ENCODE results near the gene TLE2. TPM values are rescaled to one million over a fixed set of nuclear protein-coding genes. Genes with fewer than 3 reads are reported as not detected.
"Not testable (repeated sequence)": the region's sequence is repeated elsewhere in the genome, so short reads cannot be mapped to it uniquely, and the experiment has no call there.

The TLE2 gene
- total RNA-seq, 2 donors from 2014 or later, result 46.7 to 154 TPM

DNA sequence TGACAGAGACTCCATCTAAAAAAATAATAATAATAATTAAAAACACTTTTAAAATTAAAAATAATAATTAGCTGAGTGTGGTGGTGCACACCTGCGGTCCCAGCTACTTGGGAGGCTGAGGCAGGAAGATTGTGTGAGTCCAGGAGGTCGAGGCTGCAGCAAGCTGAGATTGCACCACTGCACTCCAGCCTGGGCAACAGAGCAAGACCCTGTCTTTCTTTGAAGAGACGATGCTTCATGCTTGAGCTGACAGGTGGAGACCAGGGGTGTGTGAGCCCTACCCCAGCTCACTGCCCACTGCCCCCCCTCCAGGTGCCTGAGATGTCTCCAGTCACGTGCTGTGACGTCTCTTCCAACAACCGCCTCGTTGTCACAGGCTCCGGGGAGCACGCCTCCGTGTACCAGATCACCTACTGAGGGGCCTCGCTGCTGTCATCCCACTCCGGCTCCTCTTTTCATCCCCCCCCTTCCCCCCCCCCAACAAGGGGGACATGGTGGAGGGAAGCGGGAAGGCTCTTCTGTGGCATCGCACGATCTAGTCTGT is 34.4 kb downstream of the TLE2 start:
- Histone ChIP-seq H3K9me3 (no peaks in the 10 kb centered on the region), H3K27me3 (replicated peaks; ENCODE audit: insufficient read depth) (no peaks in the 10 kb centered on the region), H3K36me3 (no peaks in the 10 kb centered on the region), H3K4me1 (ENCODE audit: control insufficient read depth in 1 of 2, low read depth in 2 of 2) (no peaks in the 10 kb centered on the region), H3K27ac (no peak overlapping the region), H3K4me3 (no peak overlapping the region)
- DNase-seq (ENCODE audit: low spot score), result no peak
- TF ChIP-seq CTCF (IDR thresholded peaks at IDR 0.05), result no peak
- ATAC-seq (ENCODE audit: insufficient number of reproducible peaks, low FRiP score, low read depth), result no peak

GRCh38 chr19:2993579-2993978 is 35.5 kb downstream of the TLE2 start:
- TF ChIP-seq CTCF (IDR thresholded peaks at IDR 0.05), result no peak

GRCh38 chr19:2992958-2993357 is 36.1 kb downstream of the TLE2 start:
- Histone ChIP-seq H3K9me3 (no peaks in the 10 kb centered on the region), H3K4me1 (ENCODE audit: control insufficient read depth in 1 of 2, low read depth in 2 of 2) (no peaks in the 10 kb centered on the region), H3K27me3 (replicated peaks; ENCODE audit: insufficient read depth) (no peaks in the 10 kb centered on the region), H3K27ac (no peak overlapping the region), H3K4me3 (no peak overlapping the region), H3K36me3 (no peaks in the 10 kb centered on the region)
- TF ChIP-seq CTCF (IDR thresholded peaks at IDR 0.05), result no peak
- DNase-seq (ENCODE audit: low spot score) (no peak), ATAC-seq (ENCODE audit: insufficient number of reproducible peaks, low FRiP score, low read depth) (no peak)

More at GRCh38 chr19:2993579-2993978, 35.5 kb downstream of the TLE2 start:
- H3K36me3 ChIP-seq, result no peaks in the 10 kb centered on the region
- ATAC-seq (ENCODE audit: insufficient number of reproducible peaks, low FRiP score, low read depth) (no peak), DNase-seq (ENCODE audit: low spot score) (no peak)
- H3K27ac ChIP-seq, result no peak overlapping the region
- no peaks in the 10 kb centered on the region for H3K9me3 ChIP-seq
- no peak overlapping the region for H3K4me3 ChIP-seq
- H3K4me1 ChIP-seq (ENCODE audit: control insufficient read depth in 1 of 2, low read depth in 2 of 2), result no peaks in the 10 kb centered on the region
- no peaks in the 10 kb centered on the region for H3K27me3 ChIP-seq (replicated peaks; ENCODE audit: insufficient read depth)

GRCh38 chr19:2992333-2992732 is 36.7 kb downstream of the TLE2 start:
- ATAC-seq (ENCODE audit: insufficient number of reproducible peaks, low FRiP score, low read depth); H3K27me3 ChIP-seq (replicated peaks; ENCODE audit: insufficient read depth); H3K4me3 ChIP-seq; H3K9me3 ChIP-seq; H3K4me1 ChIP-seq (ENCODE audit: control insufficient read depth in 1 of 2, low read depth in 2 of 2); DNase-seq (ENCODE audit: low spot score); H3K27ac ChIP-seq; H3K36me3 ChIP-seq: not testable (repeated sequence)

- Histone ChIP-seq H3K36me3 (no peaks in the 10 kb centered on the region), H3K4me3 (no peak overlapping the region), H3K4me1 (ENCODE audit: control insufficient read depth in 1 of 2, low read depth in 2 of 2) (peaks cover 0 to 6% of the 10 kb centered on the region in 2 donors), H3K27ac (no peak overlapping the region), H3K27me3 (replicated peaks; ENCODE audit: insufficient read depth) (no peaks in the 10 kb centered on the region), H3K9me3 (no peaks in the 10 kb centered on the region)
- ATAC-seq (ENCODE audit: insufficient number of reproducible peaks, low FRiP score, low read depth) (no peak), DNase-seq (ENCODE audit: low spot score) (no peak)
- no peak for TF ChIP-seq CTCF (IDR thresholded peaks at IDR 0.05)
These were observed 39.7 kb downstream of the TLE2 start for GRCh38 chr19:2989236-2989946.
